ENCODE results near the gene KIF18B. TPM values are rescaled to one million over a fixed set of nuclear protein-coding genes. Genes with fewer than 3 reads are reported as not detected.

KIF18B gene
- total and polyA plus RNA-seq, 12 donors = 0.20 to 1.6 (median 0.72) TPM; not detected in 1

GRCh38 chr17:44930667-44931066 lies 16.9 kb downstream of the KIF18B start:
- Histone ChIP-seq H3K27me3 (no peaks in the 10 kb centered on the region), H3K9me3 (replicated peaks in 1 of 3) (no peaks in the 10 kb centered on the region), H3K36me3 (replicated peaks in 1 of 2) (no peaks in the 10 kb centered on the region), H3K4me1 (replicated peaks in 1 of 2) (no peaks in the 10 kb centered on the region), H3K27ac (no peak overlapping the region), H3K4me3 (no peak overlapping the region)
- intact Hi-C loops (cut with DNase I) = loop anchor here in 1 of 2 donors (5.0 kb wide), 1 partner anchor 47 kb away; no protein-coding TSS in a partner anchor
- no peak for TF ChIP-seq CTCF (IDR thresholded peaks at IDR 0.05)
- TF ChIP-seq POLR2A (IDR thresholded peaks at IDR 0.05) = no peak
- 82 to 87% (median 85%) methylated on average over 4 to 6 of the region's 6 CpGs for WGBS, 4 donors
- no peak for DNase-seq

- no peaks in the 10 kb centered on the region for H3K36me3 ChIP-seq (replicated peaks in 1 of 2)
- 75 to 100% (median 84%) methylated on average over 4 to 7 of the region's 7 CpGs for WGBS, 4 donors
- DNase-seq = peak; percentile 45 to 84 (median 73)
- intact Hi-C loops (cut with DNase I) = no loop called here
- no peak overlapping the region for H3K4me3 ChIP-seq
- TF ChIP-seq CTCF (IDR thresholded peaks at IDR 0.05) = no peak
- TF ChIP-seq POLR2A (IDR thresholded peaks at IDR 0.05) = no peak
- no peaks in the 10 kb centered on the region for H3K4me1 ChIP-seq (replicated peaks in 1 of 2)
- H3K9me3 ChIP-seq (replicated peaks in 1 of 3) = no peaks in the 10 kb centered on the region
- H3K27ac ChIP-seq = no peak overlapping the region
- H3K27me3 ChIP-seq = no peaks in the 10 kb centered on the region
Observed at GRCh38 chr17:44928950-44929720, 18.4 kb downstream of the KIF18B start.

GRCh38 chr17:44928136-44928535 lies 19.4 kb downstream of the KIF18B start:
- intact Hi-C loops (cut with DNase I) = no loop called here

GRCh38 chr17:44927696-44928095 lies 19.9 kb downstream of the KIF18B start:
- no peak for TF ChIP-seq CTCF (IDR thresholded peaks at IDR 0.05)
- no peak for TF ChIP-seq POLR2A (IDR thresholded peaks at IDR 0.05)
- WGBS, 4 donors = 97 to 100% (median 99%) methylated on average over 2 to 3 of the region's 3 CpGs; no CpG with 5 or more reads in 1 of the 4 donors
- intact Hi-C loops (cut with DNase I) = no loop called here
- no peaks in the 10 kb centered on the region for H3K9me3 ChIP-seq (replicated peaks in 1 of 3)
- no peaks in the 10 kb centered on the region for H3K36me3 ChIP-seq (replicated peaks in 1 of 2)
- DNase-seq = no peak
- H3K27ac ChIP-seq = no peak overlapping the region
- no peaks in the 10 kb centered on the region for H3K4me1 ChIP-seq (replicated peaks in 1 of 2)
- no peaks in the 10 kb centered on the region for H3K27me3 ChIP-seq
- H3K4me3 ChIP-seq = no peak overlapping the region

More at GRCh38 chr17:44928136-44928535, 19.4 kb downstream of the KIF18B start:
- Histone ChIP-seq H3K27me3 (no peaks in the 10 kb centered on the region), H3K4me3 (no peak overlapping the region), H3K27ac (no peak overlapping the region), H3K4me1 (replicated peaks in 1 of 2) (no peaks in the 10 kb centered on the region), H3K9me3 (replicated peaks in 1 of 3) (no peaks in the 10 kb centered on the region), H3K36me3 (replicated peaks in 1 of 2) (no peaks in the 10 kb centered on the region)
- TF ChIP-seq POLR2A (IDR thresholded peaks at IDR 0.05) (no peak), CTCF (IDR thresholded peaks at IDR 0.05) (no peak)
- DNase-seq = no peak
- WGBS, 4 donors = 92 to 97% (median 97%) methylated on average over 8 to 15 of the region's 15 CpGs
